Mesendoderm (in vitro differentiated cells): Measurements from ENCODE around the gene RPS26.
A peak's percentile ranks its signal among the peaks of the same experiment; 100 is the strongest.
"Not testable (repeated sequence)": the region's sequence is repeated elsewhere in the genome, so short reads cannot be mapped to it uniquely, and the experiment has no call there.

Experiments used
- DNase-seq: peaks from one replicate; pipeline ENCODE4 v3.0.0; 2013
- H2AK5ac ChIP-seq: 2 replicates; pipeline ENCODE4 v1.6.1; 2013; ENCODE audit warnings: low read length, inconsistent platforms
- H2BK120ac ChIP-seq: 2 replicates; pipeline ENCODE4 v1.6.1; 2013; ENCODE audit warnings: low read depth, mild to moderate bottlenecking, low read length, moderate library complexity, mixed read lengths
- H2BK15ac ChIP-seq: replicated peaks from 2 replicates; pipeline ENCODE4 v1.6.1; 2013; ENCODE audit warnings: low read depth, mild to moderate bottlenecking, moderate library complexity
- H2BK5ac ChIP-seq: 2 replicates; pipeline ENCODE4 v1.6.1; 2013; ENCODE audit warnings: low read length, inconsistent platforms
- H3K18ac ChIP-seq: 2 replicates; pipeline ENCODE4 v1.6.1; 2013; ENCODE audit warnings: mild to moderate bottlenecking, low read length, mixed read lengths
- H3K23ac ChIP-seq: one replicate; pipeline ENCODE4 v1.6.1; 2013; ENCODE audit warnings: low read length
- H3K27ac ChIP-seq: 2 replicates; pipeline ENCODE4 v1.5.1; 2013; ENCODE audit warnings: low read depth, mild to moderate bottlenecking, inconsistent platforms, low read length, moderate library complexity
- H3K27me3 ChIP-seq: 2 replicates; pipeline ENCODE4 v1.6.1; 2013; ENCODE audit warnings: low read length, control low read depth, mild to moderate bottlenecking, inconsistent platforms; ENCODE audit not compliant: insufficient read depth, poor library complexity
- H3K36me3 ChIP-seq: 2 replicates; pipeline ENCODE4 v1.6.1; 2013; ENCODE audit warnings: low read length, inconsistent platforms; ENCODE audit not compliant: control insufficient read depth, insufficient read depth
- H3K4ac ChIP-seq: one replicate; pipeline ENCODE4 v1.6.1; 2013; ENCODE audit warnings: low read depth, mild to moderate bottlenecking, low read length, moderate library complexity
- H3K4me1 ChIP-seq: 2 replicates; pipeline ENCODE4 v1.6.1; 2013; ENCODE audit warnings: low read depth, low read length, inconsistent platforms; ENCODE audit not compliant: control insufficient read depth
- H3K4me2 ChIP-seq: 2 replicates; pipeline ENCODE4 v1.6.1; 2013; ENCODE audit warnings: low read length
- H3K4me3 ChIP-seq: 2 replicates; pipeline ENCODE4 v1.5.1; 2013; ENCODE audit warnings: mild to moderate bottlenecking, low read length
- H3K56ac ChIP-seq: one replicate; pipeline ENCODE4 v1.6.1; 2013; ENCODE audit warnings: low read length
- H3K79me1 ChIP-seq: 2 replicates; pipeline ENCODE4 v1.6.1; 2013; ENCODE audit warnings: low read length, inconsistent platforms
- H3K79me2 ChIP-seq: 2 replicates; pipeline ENCODE4 v1.6.1; 2013; ENCODE audit warnings: mild to moderate bottlenecking, low read length; ENCODE audit not compliant: control insufficient read depth, insufficient read depth
- H3K9ac ChIP-seq: 2 replicates; pipeline ENCODE4 v1.6.1; 2013; ENCODE audit warnings: low read length, inconsistent platforms
- H4K5ac ChIP-seq: one replicate; pipeline ENCODE4 v1.6.1; 2013; ENCODE audit warnings: low read length
- H4K8ac ChIP-seq: one replicate; pipeline ENCODE4 v1.6.1; 2013; ENCODE audit warnings: low read depth, mild to moderate bottlenecking, control low read depth, low read length, moderate library complexity
- WGBS: extraction: QIAGEN DNeasy Blood & Tissue Kit; methylation state at CpG from one replicate; pipeline ENCODE4 v1.1.7; 2013; ENCODE audit warnings: low lambda C conversion rate, missing lambda C conversion rate; ENCODE audit not compliant: insufficient coverage; ENCODE audit errors: extremely low coverage; 5-methylcytosine and 5-hydroxymethylcytosine counted together

Gene RPS26

GRCh38 chr12:55997535-55997859, 44.2 kb upstream of the RPS26 start:
- Histone ChIP-seq H3K27me3 (no peaks in the 10 kb centered on the region), H2BK15ac (no peak overlapping the region), H3K23ac (no peak overlapping the region), H3K36me3 (peaks cover 3% of the 10 kb centered on the region), H3K4me1 (no peaks in the 10 kb centered on the region), H4K8ac (no peak overlapping the region), H3K79me2 (no peaks in the 10 kb centered on the region), H3K4me2 (peak overlapping the region; percentile 41), H2BK5ac (no peak overlapping the region), H3K18ac (no peak overlapping the region), H2BK120ac (no peak overlapping the region), H2AK5ac (no peak overlapping the region), H3K4me3 (peak overlapping the region; percentile 84), H3K9ac (peak overlapping the region; percentile 93), H3K79me1 (no peaks in the 10 kb centered on the region), H3K27ac (no peak overlapping the region), H3K56ac (peak overlapping the region; percentile 99), H4K5ac (no peak overlapping the region), H3K4ac (no peak overlapping the region)
- DNase-seq: no peak
- WGBS: no CpG with 5 or more reads among the region's 5 CpGs

- H3K4me2 ChIP-seq: not testable (repeated sequence)
- peak; percentile 33 for DNase-seq
Measured at GRCh38 chr12:55999522-55999921, 42.2 kb upstream of the RPS26 start.

GRCh38 chr12:55999999-56000540, 41.6 kb upstream of the RPS26 start:
- not testable (repeated sequence) for H2BK120ac ChIP-seq, H3K27ac ChIP-seq, H4K8ac ChIP-seq, H3K4me1 ChIP-seq, H3K23ac ChIP-seq, H3K79me2 ChIP-seq, H2AK5ac ChIP-seq, H3K79me1 ChIP-seq, H3K18ac ChIP-seq, H3K4me2 ChIP-seq, H3K36me3 ChIP-seq, H3K9ac ChIP-seq, H3K4me3 ChIP-seq, H2BK5ac ChIP-seq, H4K5ac ChIP-seq, DNase-seq, H3K4ac ChIP-seq, H3K27me3 ChIP-seq, H2BK15ac ChIP-seq, H3K56ac ChIP-seq
- WGBS: no CpG with 5 or more reads among the region's 33 CpGs

More at GRCh38 chr12:55999522-55999921, 42.2 kb upstream of the RPS26 start:
- H3K4ac ChIP-seq, H4K8ac ChIP-seq, H3K79me2 ChIP-seq, H3K4me3 ChIP-seq, H3K4me1 ChIP-seq, H3K18ac ChIP-seq, H3K23ac ChIP-seq, H3K56ac ChIP-seq, H3K79me1 ChIP-seq, H4K5ac ChIP-seq, H2BK15ac ChIP-seq, H2BK120ac ChIP-seq, H2BK5ac ChIP-seq, H3K27ac ChIP-seq, H3K36me3 ChIP-seq, H2AK5ac ChIP-seq, H3K9ac ChIP-seq, H3K27me3 ChIP-seq: not testable (repeated sequence)
- WGBS: no CpG with 5 or more reads among the region's 6 CpGs

GRCh38 chr12:56001487-56002100, 40.1 kb upstream of the RPS26 start:
- H3K27ac ChIP-seq: no peak overlapping the region
- H3K27me3 ChIP-seq: no peaks in the 10 kb centered on the region

GRCh38 chr12:56003376-56003775, 38.3 kb upstream of the RPS26 start:
- not testable (repeated sequence) for H3K27me3 ChIP-seq, H3K56ac ChIP-seq, DNase-seq, H2BK15ac ChIP-seq, H3K27ac ChIP-seq, H2BK5ac ChIP-seq, H3K79me1 ChIP-seq, H3K18ac ChIP-seq, H3K4me1 ChIP-seq, H3K9ac ChIP-seq, H4K8ac ChIP-seq, H3K4ac ChIP-seq, H3K36me3 ChIP-seq, H3K23ac ChIP-seq, H3K4me3 ChIP-seq, H4K5ac ChIP-seq, H2BK120ac ChIP-seq, H3K4me2 ChIP-seq, H3K79me2 ChIP-seq, H2AK5ac ChIP-seq
- WGBS: no CpG with 5 or more reads among the region's 5 CpGs

More at GRCh38 chr12:56001487-56002100, 40.1 kb upstream of the RPS26 start:
- Histone ChIP-seq H3K79me1 (no peaks in the 10 kb centered on the region), H2AK5ac (no peak overlapping the region), H2BK15ac (no peak overlapping the region), H3K36me3 (no peaks in the 10 kb centered on the region), H4K5ac (no peak overlapping the region), H3K4me1 (no peaks in the 10 kb centered on the region), H3K4me2 (no peak overlapping the region), H2BK120ac (no peak overlapping the region), H4K8ac (no peak overlapping the region), H3K4me3 (no peak overlapping the region), H3K23ac (no peak overlapping the region), H3K9ac (no peak overlapping the region), H3K56ac (no peak overlapping the region), H2BK5ac (no peak overlapping the region), H3K79me2 (no peaks in the 10 kb centered on the region), H3K18ac (no peak overlapping the region), H3K4ac (no peak overlapping the region)
- no peak for DNase-seq
- WGBS: no CpG with 5 or more reads among the region's 7 CpGs

- Histone ChIP-seq H3K4me2 (no peak overlapping the region), H2BK15ac (no peak overlapping the region), H3K9ac (no peak overlapping the region), H3K4me1 (no peaks in the 10 kb centered on the region), H3K4ac (no peak overlapping the region), H3K27me3 (no peaks in the 10 kb centered on the region), H3K36me3 (no peaks in the 10 kb centered on the region), H4K8ac (no peak overlapping the region), H3K27ac (no peak overlapping the region), H3K79me1 (no peaks in the 10 kb centered on the region), H3K56ac (no peak overlapping the region), H2BK5ac (no peak overlapping the region), H3K18ac (no peak overlapping the region), H2AK5ac (no peak overlapping the region), H3K23ac (no peak overlapping the region), H2BK120ac (no peak overlapping the region), H4K5ac (no peak overlapping the region), H3K4me3 (no peak overlapping the region), H3K79me2 (no peaks in the 10 kb centered on the region)
- DNase-seq: no peak
- no CpG with 5 or more reads among the region's 10 CpGs for WGBS
Measured at GRCh38 chr12:56004211-56004610, 37.5 kb upstream of the RPS26 start.
